WTC11 (cell line): ENCODE data around the gene PHACTR2. TPM values are rescaled to one million over a fixed set of nuclear protein-coding genes. Genes with fewer than 3 reads are reported as not detected.

Experiments
- ATAC-seq: fragments of 200-7000 bp; cut with Tn5 transposase; 2 replicates; pipeline ENCODE4 v1.10.0; 2021; ENCODE audit warnings: mild to moderate bottlenecking, moderate library complexity
- CTCF ChIA-PET: fragments of 300-600 bp; sonication (Branson Sonifier 250); formaldehyde crosslinking; loops from one replicate; lab custom pipeline; 2021; ENCODE audit warnings: antibody characterized with exemption; lab: Charles Lee
- POLR2A ChIA-PET: fragments of 350-600 bp; sonication (Branson Sonifier 250); formaldehyde crosslinking; loops from one replicate; lab custom pipeline; 2021; ENCODE audit warnings: antibody characterized with exemption; lab: Charles Lee
- DNase-seq: peaks from one replicate; pipeline ENCODE4 v3.0.0; 2021; ENCODE audit warnings: low spot score
- H3K27ac Mint-ChIP-seq: 2 replicates; pipeline ENCODE4 v1.8.0; 2021; ENCODE audit warnings: mixed read lengths
- H3K27me3 Mint-ChIP-seq: 2 replicates; pipeline ENCODE4 v1.8.0; 2021; ENCODE audit warnings: low read depth, mild to moderate bottlenecking, moderate library complexity, mixed read lengths
- H3K36me3 Mint-ChIP-seq: 2 replicates; pipeline ENCODE4 v1.8.0; 2021; ENCODE audit warnings: mixed read lengths
- H3K4me1 Mint-ChIP-seq: 2 replicates; pipeline ENCODE4 v1.8.0; 2022; ENCODE audit warnings: mixed read lengths
- H3K4me3 Mint-ChIP-seq: 2 replicates; pipeline ENCODE4 v1.8.0; 2021; ENCODE audit warnings: mild to moderate bottlenecking, moderate library complexity, mixed read lengths
- H3K9me3 Mint-ChIP-seq: 2 replicates; pipeline ENCODE4 v1.8.0; 2021; ENCODE audit warnings: mixed read lengths
- ATF3 ChIP-seq: sonication (generic); formaldehyde crosslinking; conservative IDR thresholded peaks from 2 replicates; pipeline ENCODE4 v1.8.1; 2022; ENCODE audit warnings: mild to moderate bottlenecking, missing genetic modification reagents
- FOXP1 ChIP-seq: sonication (generic); formaldehyde crosslinking; IDR thresholded peaks from 2 replicates; pipeline ENCODE4 v1.8.0; 2022; ENCODE audit warnings: missing genetic modification reagents, mild to moderate bottlenecking, moderate library complexity, borderline replicate concordance
- HMGXB4 ChIP-seq: sonication (generic); formaldehyde crosslinking; IDR thresholded peaks from 2 replicates; pipeline ENCODE4 v1.8.1; 2023; ENCODE audit warnings: mild to moderate bottlenecking, moderate library complexity, missing genetic modification reagents
- JAZF1 ChIP-seq: fragments of 250-450 bp; sonication (Bioruptor Pico); IDR thresholded peaks from 2 replicates; pipeline ENCODE4 v1.9.0; 2021; ENCODE audit warnings: moderate library complexity, mild to moderate bottlenecking, inconsistent platforms
- JUN ChIP-seq: sonication (generic); formaldehyde crosslinking; IDR thresholded peaks from 2 replicates; pipeline ENCODE4 v1.8.0; 2023; ENCODE audit warnings: mild to moderate bottlenecking, missing genetic modification reagents
- MXD4 ChIP-seq: fragments of 250-450 bp; sonication (Bioruptor Pico); IDR thresholded peaks from 2 replicates; pipeline ENCODE4 v1.8.0; 2021; ENCODE audit warnings: mild to moderate bottlenecking, moderate library complexity, borderline replicate concordance
- NR1H2 ChIP-seq: sonication (generic); formaldehyde crosslinking; IDR thresholded peaks from 2 replicates; pipeline ENCODE4 v1.9.0; 2021; ENCODE audit warnings: mild to moderate bottlenecking, moderate library complexity, missing genetic modification reagents
- PREB ChIP-seq: sonication (generic); formaldehyde crosslinking; IDR thresholded peaks from 2 replicates; pipeline ENCODE4 v1.8.1; 2022; ENCODE audit warnings: mild to moderate bottlenecking, missing genetic modification reagents, moderate library complexity, borderline replicate concordance
- SMAD4 ChIP-seq: sonication (generic); formaldehyde crosslinking; IDR thresholded peaks from 2 replicates; pipeline ENCODE4 v1.8.0; 2022; ENCODE audit warnings: mild to moderate bottlenecking, missing genetic modification reagents
- STAT6 ChIP-seq: sonication (generic); formaldehyde crosslinking; conservative IDR thresholded peaks from 2 replicates; pipeline ENCODE4 v1.8.1; 2023; ENCODE audit warnings: mild to moderate bottlenecking, low read depth, missing genetic modification reagents, moderate library complexity
- TEAD1 ChIP-seq: sonication (generic); formaldehyde crosslinking; IDR thresholded peaks from 2 replicates; pipeline ENCODE4 v1.8.0; 2022; ENCODE audit warnings: mild to moderate bottlenecking, missing genetic modification reagents
- ZNF232 ChIP-seq: sonication (generic); formaldehyde crosslinking; IDR thresholded peaks from 2 replicates; pipeline ENCODE4 v1.8.0; 2022; ENCODE audit warnings: mild to moderate bottlenecking, missing genetic modification reagents
- ZNF396 ChIP-seq: fragments of 250-450 bp; sonication (Bioruptor Pico); IDR thresholded peaks from 2 replicates; pipeline ENCODE4 v1.8.0; 2021; ENCODE audit warnings: mild to moderate bottlenecking, moderate library complexity, borderline replicate concordance
- total RNA-seq: library from RNA; stranded (reverse); gene quantifications from 3 replicates; pipeline ENCODE4 v1.2.3, GENCODE V29; 2021
- TF ChIP-seq, protein P1 (sequence below): sonication (generic); formaldehyde crosslinking; IDR thresholded peaks from 2 replicates; pipeline ENCODE4 v1.8.1; 2023; ENCODE audit warnings: mild to moderate bottlenecking, missing genetic modification reagents, borderline replicate concordance
- TF ChIP-seq, protein P2 (sequence below): fragments of 250-450 bp; sonication (Bioruptor Pico); IDR thresholded peaks from 2 replicates; pipeline ENCODE4 v2.1.2; 2022; ENCODE audit warnings: mild to moderate bottlenecking, moderate library complexity
- TF ChIP-seq, protein P3 (sequence below): sonication (generic); formaldehyde crosslinking; IDR thresholded peaks from 2 replicates; pipeline ENCODE4 v1.8.1; 2023; ENCODE audit warnings: mild to moderate bottlenecking, missing genetic modification reagents
- TF ChIP-seq, protein P4 (sequence below): fragments of 250-450 bp; sonication (Bioruptor Pico); conservative IDR thresholded peaks from 2 replicates; pipeline ENCODE4 v1.9.0; 2021; ENCODE audit warnings: mild to moderate bottlenecking
- TF ChIP-seq, protein P5 (sequence below): sonication (generic); formaldehyde crosslinking; IDR thresholded peaks from 2 replicates; pipeline ENCODE4 v1.8.0; 2023; ENCODE audit warnings: missing genetic modification reagents

The PHACTR2 gene
- total RNA-seq, 1 experiment from 2014 or later = 90.5 TPM

GRCh38 chr6:143822584-143823024 lies 144.8 kb downstream of the PHACTR2 start (continued):
- no peak for TF ChIP-seq STAT6 (CRISPR knock-in tag)
- TF ChIP-seq PREB (CRISPR knock-in tag) = no peak
- TF ChIP-seq JAZF1 (CRISPR knock-in tag) = no peak

DNA sequence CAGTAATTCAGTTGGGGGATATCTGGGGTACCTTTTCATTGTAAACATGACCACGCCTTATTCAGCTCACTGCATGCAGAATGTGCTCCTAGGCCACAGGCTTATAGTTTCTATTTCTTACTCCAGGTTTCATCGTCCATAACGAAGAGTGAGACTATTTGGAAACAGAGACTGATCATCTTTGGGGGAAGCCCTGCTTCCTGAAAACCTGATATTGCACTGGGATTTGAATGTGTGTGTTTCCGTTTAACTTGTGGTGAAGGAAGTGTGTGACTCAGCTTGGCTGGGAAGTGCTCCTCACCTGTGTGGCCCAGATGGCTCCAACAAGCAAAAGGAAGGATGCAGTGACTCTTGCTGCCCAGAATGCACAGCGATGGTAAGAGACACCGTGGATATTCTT lies 145.8 kb downstream of the PHACTR2 start:
- ChIA-PET CTCF (interaction anchor here (1.6 kb wide), 1 partner anchor 248 kb away, joined by 6 read pairs; no protein-coding TSS in a partner anchor), POLR2A (no interaction called here)
- DNase-seq = no peak
- Mint-ChIP-seq H3K27me3 (no peaks in the 10 kb centered on the region), H3K4me1 (peaks cover 21% of the 10 kb centered on the region), H3K36me3 (peaks cover 18% of the 10 kb centered on the region), H3K27ac (peak overlapping the region; percentile 51), H3K4me3 (no peak overlapping the region), H3K9me3 (no peaks in the 10 kb centered on the region)
- no peak for ATAC-seq
- TF ChIP-seq FOXP1 (no peak), ZNF396 (CRISPR knock-in tag) (no peak), ATF3 (CRISPR knock-in tag) (no peak), SMAD4 (CRISPR knock-in tag) (no peak), TEAD1 (CRISPR knock-in tag) (no peak), ZNF232 (CRISPR knock-in tag) (no peak), JUN (CRISPR knock-in tag) (no peak), MXD4 (no peak), NR1H2 (CRISPR knock-in tag) (no peak), HMGXB4 (no peak)
- TF ChIP-seq, protein P1, sequence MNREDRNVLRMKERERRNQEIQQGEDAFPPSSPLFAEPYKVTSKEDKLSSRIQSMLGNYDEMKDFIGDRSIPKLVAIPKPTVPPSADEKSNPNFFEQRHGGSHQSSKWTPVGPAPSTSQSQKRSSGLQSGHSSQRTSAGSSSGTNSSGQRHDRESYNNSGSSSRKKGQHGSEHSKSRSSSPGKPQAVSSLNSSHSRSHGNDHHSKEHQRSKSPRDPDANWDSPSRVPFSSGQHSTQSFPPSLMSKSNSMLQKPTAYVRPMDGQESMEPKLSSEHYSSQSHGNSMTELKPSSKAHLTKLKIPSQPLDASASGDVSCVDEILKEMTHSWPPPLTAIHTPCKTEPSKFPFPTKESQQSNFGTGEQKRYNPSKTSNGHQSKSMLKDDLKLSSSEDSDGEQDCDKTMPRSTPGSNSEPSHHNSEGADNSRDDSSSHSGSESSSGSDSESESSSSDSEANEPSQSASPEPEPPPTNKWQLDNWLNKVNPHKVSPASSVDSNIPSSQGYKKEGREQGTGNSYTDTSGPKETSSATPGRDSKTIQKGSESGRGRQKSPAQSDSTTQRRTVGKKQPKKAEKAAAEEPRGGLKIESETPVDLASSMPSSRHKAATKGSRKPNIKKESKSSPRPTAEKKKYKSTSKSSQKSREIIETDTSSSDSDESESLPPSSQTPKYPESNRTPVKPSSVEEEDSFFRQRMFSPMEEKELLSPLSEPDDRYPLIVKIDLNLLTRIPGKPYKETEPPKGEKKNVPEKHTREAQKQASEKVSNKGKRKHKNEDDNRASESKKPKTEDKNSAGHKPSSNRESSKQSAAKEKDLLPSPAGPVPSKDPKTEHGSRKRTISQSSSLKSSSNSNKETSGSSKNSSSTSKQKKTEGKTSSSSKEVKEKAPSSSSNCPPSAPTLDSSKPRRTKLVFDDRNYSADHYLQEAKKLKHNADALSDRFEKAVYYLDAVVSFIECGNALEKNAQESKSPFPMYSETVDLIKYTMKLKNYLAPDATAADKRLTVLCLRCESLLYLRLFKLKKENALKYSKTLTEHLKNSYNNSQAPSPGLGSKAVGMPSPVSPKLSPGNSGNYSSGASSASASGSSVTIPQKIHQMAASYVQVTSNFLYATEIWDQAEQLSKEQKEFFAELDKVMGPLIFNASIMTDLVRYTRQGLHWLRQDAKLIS (CRISPR knock-in tag) = no peak
- TF ChIP-seq, protein P2, sequence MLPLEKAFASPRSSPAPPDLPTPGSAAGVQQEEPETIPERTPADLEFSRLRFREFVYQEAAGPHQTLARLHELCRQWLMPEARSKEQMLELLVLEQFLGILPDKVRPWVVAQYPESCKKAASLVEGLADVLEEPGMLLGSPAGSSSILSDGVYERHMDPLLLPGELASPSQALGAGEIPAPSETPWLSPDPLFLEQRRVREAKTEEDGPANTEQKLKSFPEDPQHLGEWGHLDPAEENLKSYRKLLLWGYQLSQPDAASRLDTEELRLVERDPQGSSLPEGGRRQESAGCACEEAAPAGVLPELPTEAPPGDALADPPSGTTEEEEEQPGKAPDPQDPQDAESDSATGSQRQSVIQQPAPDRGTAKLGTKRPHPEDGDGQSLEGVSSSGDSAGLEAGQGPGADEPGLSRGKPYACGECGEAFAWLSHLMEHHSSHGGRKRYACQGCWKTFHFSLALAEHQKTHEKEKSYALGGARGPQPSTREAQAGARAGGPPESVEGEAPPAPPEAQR (CRISPR knock-in tag) = no peak
- TF ChIP-seq, protein P3, sequence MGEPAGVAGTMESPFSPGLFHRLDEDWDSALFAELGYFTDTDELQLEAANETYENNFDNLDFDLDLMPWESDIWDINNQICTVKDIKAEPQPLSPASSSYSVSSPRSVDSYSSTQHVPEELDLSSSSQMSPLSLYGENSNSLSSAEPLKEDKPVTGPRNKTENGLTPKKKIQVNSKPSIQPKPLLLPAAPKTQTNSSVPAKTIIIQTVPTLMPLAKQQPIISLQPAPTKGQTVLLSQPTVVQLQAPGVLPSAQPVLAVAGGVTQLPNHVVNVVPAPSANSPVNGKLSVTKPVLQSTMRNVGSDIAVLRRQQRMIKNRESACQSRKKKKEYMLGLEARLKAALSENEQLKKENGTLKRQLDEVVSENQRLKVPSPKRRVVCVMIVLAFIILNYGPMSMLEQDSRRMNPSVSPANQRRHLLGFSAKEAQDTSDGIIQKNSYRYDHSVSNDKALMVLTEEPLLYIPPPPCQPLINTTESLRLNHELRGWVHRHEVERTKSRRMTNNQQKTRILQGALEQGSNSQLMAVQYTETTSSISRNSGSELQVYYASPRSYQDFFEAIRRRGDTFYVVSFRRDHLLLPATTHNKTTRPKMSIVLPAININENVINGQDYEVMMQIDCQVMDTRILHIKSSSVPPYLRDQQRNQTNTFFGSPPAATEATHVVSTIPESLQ (CRISPR knock-in tag) = no peak
- TF ChIP-seq, protein P4, sequence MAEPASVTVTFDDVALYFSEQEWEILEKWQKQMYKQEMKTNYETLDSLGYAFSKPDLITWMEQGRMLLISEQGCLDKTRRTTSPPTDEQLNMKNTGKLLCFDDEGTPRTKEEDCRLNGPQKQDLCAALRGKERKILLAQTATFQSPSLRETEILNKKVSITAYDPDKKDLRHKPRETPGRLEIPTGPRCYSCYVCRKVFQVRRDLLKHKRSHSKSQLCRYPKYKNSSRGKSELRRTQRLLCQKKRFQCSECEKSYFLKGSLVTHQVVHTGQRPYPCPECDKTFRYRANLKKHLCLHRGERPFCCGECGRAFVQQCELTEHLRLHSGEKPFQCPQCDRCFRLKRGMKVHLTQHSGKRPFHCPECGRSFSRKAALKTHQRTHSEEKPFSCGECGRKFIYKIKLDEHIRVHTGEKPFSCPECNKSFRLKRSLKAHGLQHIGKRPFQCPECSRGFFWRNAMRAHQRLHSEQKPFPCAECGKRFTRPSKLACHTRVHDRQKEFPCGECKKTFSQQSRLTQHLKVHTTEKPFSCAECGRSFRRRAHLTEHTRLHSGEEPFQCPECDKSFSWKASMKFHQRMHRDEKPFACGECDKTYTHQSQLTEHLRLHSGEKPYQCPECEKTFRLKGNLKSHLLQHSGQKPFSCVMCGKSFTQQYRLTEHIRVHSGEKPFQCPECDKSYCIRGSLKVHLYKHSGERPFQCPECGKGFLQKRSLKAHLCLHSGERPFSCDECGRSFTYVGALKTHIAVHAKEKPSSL (CRISPR knock-in tag) = no peak
- TF ChIP-seq, protein P5, sequence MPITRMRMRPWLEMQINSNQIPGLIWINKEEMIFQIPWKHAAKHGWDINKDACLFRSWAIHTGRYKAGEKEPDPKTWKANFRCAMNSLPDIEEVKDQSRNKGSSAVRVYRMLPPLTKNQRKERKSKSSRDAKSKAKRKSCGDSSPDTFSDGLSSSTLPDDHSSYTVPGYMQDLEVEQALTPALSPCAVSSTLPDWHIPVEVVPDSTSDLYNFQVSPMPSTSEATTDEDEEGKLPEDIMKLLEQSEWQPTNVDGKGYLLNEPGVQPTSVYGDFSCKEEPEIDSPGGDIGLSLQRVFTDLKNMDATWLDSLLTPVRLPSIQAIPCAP (CRISPR knock-in tag) = no peak
